K562 (cell line): ENCODE measurements around the gene DIPK1A. TPM values are rescaled to one million over a fixed set of nuclear protein-coding genes. Genes with fewer than 3 reads are reported as not detected.
A peak's percentile ranks its signal among the peaks of the same experiment; 100 is the strongest.

Experiments
- NCOR1 ChIP-seq: fragments of 450-650 bp; IDR thresholded peaks from 2 replicates; pipeline ENCODE4 v1.6.1; 2016; ENCODE audit warnings: mild to moderate bottlenecking, moderate library complexity
- NELFE ChIP-seq: IDR thresholded peaks from 2 replicates; pipeline ENCODE4 v1.6.1; 2011; ENCODE audit warnings: mild to moderate bottlenecking; ENCODE audit not compliant: insufficient read depth, insufficient read length
- PATZ1 ChIP-seq: fragments of 250-450 bp; sonication (Bioruptor Pico); IDR thresholded peaks from 2 replicates; pipeline ENCODE4 v1.5.0; 2020; ENCODE audit warnings: mild to moderate bottlenecking, borderline replicate concordance
- SOX6 ChIP-seq: fragments of 450-650 bp; IDR thresholded peaks from 2 replicates; pipeline ENCODE4 v1.6.1; 2014; ENCODE audit warnings: mild to moderate bottlenecking
- TRIM24 ChIP-seq, 2 experiments: fragments of 450-650 bp; IDR thresholded peaks; 2 replicates each; pipeline ENCODE4 v1.6.1; 2016
- ZNF316 ChIP-seq: fragments of 450-650 bp; IDR thresholded peaks from 2 replicates; pipeline ENCODE4 v1.6.1; 2016
- ZNF354B ChIP-seq: fragments of 250-450 bp; sonication (Bioruptor Pico); IDR thresholded peaks from 2 replicates; pipeline ENCODE4 v1.4.0; 2020
- polyA plus RNA-seq, 8 experiments: library from polyadenylated mRNA; depleted of rRNA in 4 of 8; stranded (reverse) in 5 of 8; unstranded in 3 of 8; fragments of >200 nt; fragmentation: Nextera tagmentation in 2 of 8; fragmentation: Illumina TruSeq in 1 of 8; extraction: Ambion mirVana in 2 of 8; extraction: Trizol in 1 of 8; gene quantifications; 2 replicates each; pipeline versions ENCODE4 v1.2.1 to v1.2.3, GENCODE V29; 2011 to 2014; ENCODE audit warnings: inconsistent platforms in 1 of 8, missing spikeins in 1 of 8
- total RNA-seq, 7 experiments: library from RNA; depleted of rRNA in 6 of 7; stranded (reverse); fragments of >200 nt in 6 of 7; fragmentation: Illumina TruSeq in 2 of 7; extraction: Trizol in 2 of 7; gene quantifications; 2 replicates each; pipeline versions ENCODE4 v1.2.1 to v1.2.3, GENCODE V29; 2011 to 2021; ENCODE audit warnings: low replicate concordance in 1 of 7
- TF ChIP-seq, protein P1 (sequence below): fragments of 250-450 bp; sonication (Bioruptor Pico); IDR thresholded peaks from 2 replicates; pipeline ENCODE4 v1.4.0; 2020; ENCODE audit warnings: mild to moderate bottlenecking, moderate library complexity

The DIPK1A gene
- total and polyA plus RNA-seq, 9 of the 15 experiments (the other 6 are each of a cell fraction or from before 2014, with no cell fraction given) = 0.54 to 2.5 (median 1.3) TPM

DNA sequence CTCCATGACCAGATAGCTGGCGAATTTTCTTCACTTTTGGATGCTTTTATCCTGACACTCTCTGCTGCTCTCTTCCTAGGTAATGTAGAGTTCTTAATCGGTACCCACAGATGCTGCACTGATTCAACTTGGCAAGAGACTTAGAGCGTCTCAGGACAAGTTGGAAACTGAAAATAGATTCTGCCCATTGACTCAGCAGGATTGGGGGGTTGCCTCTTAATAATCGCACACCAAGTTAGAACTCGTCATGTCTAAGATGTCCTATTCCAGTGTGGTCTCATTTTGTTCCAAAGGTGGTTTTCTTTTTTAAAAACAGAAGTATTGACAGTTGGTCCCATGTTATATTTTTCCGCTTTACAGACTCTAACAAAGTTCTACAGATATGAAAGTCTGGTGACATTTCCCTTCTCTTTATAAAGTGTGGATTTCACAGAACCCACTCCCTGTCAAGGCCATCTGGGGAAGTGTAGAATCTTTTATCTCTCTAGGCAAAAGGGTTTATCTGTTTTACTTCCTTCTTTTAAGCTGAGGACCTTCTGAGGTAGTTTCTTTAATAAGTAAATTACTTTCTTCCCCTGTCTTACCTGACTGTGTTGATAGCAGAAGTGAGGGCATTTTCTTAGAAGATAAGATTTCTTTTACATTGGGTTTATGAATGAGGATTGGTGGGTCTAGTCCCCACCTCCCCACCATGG is 12.1 kb upstream of the DIPK1A start (continued):
- TF ChIP-seq NELFE (no peak), SOX6 (peak; percentile 59; the same call in 1 of the 2 replicates), PATZ1 (CRISPR knock-in tag) (no peak), ZNF316 (peak; percentile 21; the same call in 1 of the 2 replicates), TRIM24 (IDR thresholded peaks at IDR 0.05) (0 out of 4 replicates have a peak, but pooled peaks of 1 of the 2 experiments have one; percentile 18), NCOR1 (peak; percentile 43; the same call in 1 of the 2 replicates), ZNF354B (CRISPR knock-in tag) (no peak)
- TF ChIP-seq, protein P1, sequence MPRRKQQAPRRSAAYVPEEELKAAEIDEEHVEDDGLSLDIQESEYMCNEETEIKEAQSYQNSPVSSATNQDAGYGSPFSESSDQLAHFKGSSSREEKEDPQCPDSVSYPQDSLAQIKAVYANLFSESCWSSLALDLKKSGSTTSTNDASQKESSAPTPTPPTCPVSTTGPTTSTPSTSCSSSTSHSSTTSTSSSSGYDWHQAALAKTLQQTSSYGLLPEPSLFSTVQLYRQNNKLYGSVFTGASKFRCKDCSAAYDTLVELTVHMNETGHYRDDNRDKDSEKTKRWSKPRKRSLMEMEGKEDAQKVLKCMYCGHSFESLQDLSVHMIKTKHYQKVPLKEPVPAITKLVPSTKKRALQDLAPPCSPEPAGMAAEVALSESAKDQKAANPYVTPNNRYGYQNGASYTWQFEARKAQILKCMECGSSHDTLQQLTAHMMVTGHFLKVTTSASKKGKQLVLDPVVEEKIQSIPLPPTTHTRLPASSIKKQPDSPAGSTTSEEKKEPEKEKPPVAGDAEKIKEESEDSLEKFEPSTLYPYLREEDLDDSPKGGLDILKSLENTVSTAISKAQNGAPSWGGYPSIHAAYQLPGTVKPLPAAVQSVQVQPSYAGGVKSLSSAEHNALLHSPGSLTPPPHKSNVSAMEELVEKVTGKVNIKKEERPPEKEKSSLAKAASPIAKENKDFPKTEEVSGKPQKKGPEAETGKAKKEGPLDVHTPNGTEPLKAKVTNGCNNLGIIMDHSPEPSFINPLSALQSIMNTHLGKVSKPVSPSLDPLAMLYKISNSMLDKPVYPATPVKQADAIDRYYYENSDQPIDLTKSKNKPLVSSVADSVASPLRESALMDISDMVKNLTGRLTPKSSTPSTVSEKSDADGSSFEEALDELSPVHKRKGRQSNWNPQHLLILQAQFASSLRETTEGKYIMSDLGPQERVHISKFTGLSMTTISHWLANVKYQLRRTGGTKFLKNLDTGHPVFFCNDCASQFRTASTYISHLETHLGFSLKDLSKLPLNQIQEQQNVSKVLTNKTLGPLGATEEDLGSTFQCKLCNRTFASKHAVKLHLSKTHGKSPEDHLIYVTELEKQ (CRISPR knock-in tag) = no peak
